SU-DHL-6 (cell line): ENCODE results near the gene PEA15.

ENCODE experiments used
- EZH2phosphoT487 ChIP-seq: fragments of 200-600 bp; sonication (generic), shearing (Covaris generic); conservative IDR thresholded peaks from 2 replicates; pipeline ENCODE4 v1.6.1; 2018; ENCODE audit warnings: mild to moderate bottlenecking, antibody characterized with exemption, low read length, moderate library complexity, mixed read lengths
- TF ChIP-seq, protein P1 (sequence below): fragments of 200-600 bp; sonication (generic); IDR thresholded peaks from one replicate; pipeline ENCODE4 v1.5.1; 2017; ENCODE audit warnings: antibody characterized with exemption, mild to moderate bottlenecking, low read length, moderate library complexity; ENCODE audit not compliant: insufficient read depth, poor library complexity, severe bottlenecking

DNA sequence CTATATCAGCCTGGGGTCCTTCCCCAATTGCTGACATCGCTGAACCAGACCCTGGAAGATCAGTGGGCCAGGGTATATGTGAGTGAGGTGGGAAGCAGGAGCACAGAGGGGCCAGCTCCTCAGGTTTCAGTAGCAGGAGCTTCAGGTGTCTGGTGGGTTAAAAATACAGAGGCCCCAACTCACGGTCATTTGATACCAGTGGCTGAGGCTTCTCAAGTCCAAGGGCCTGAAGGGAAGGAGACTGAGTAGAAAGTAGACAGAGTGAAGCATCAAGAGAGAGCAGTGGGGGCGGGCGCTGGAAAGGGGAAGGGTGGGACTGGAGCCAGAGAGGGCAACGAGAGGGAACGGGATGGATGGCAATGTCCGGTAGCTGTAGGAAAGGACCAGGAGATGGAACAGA, 16.8 kb upstream of the PEA15 start:
- TF ChIP-seq, protein P1, sequence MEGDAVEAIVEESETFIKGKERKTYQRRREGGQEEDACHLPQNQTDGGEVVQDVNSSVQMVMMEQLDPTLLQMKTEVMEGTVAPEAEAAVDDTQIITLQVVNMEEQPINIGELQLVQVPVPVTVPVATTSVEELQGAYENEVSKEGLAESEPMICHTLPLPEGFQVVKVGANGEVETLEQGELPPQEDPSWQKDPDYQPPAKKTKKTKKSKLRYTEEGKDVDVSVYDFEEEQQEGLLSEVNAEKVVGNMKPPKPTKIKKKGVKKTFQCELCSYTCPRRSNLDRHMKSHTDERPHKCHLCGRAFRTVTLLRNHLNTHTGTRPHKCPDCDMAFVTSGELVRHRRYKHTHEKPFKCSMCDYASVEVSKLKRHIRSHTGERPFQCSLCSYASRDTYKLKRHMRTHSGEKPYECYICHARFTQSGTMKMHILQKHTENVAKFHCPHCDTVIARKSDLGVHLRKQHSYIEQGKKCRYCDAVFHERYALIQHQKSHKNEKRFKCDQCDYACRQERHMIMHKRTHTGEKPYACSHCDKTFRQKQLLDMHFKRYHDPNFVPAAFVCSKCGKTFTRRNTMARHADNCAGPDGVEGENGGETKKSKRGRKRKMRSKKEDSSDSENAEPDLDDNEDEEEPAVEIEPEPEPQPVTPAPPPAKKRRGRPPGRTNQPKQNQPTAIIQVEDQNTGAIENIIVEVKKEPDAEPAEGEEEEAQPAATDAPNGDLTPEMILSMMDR = no peak
- TF ChIP-seq EZH2phosphoT487 = no peak
